ENCODE measurements around the gene DPEP3.
"Not testable (repeated sequence)": the region's sequence is repeated elsewhere in the genome, so short reads cannot be mapped to it uniquely, and the experiment has no call there.

DPEP3 gene

GRCh38 chr16:67979955-67980678 is at the start of gene DPEP3:
Gene DPEP3, minus strand, starts transcription at chr16:67980499. Its CDS starts 119 bp downstream, at chr16:67980380.
- DNase-seq = no peak

- DNase-seq = no peak
These were observed 48.7 kb upstream of the DPEP3 start for GRCh38 chr16:68028996-68029395.

GRCh38 chr16:68022728-68023537 is 42.6 kb upstream of the DPEP3 start, which contains the start of the genes DDX28 and DUS2:
Gene DDX28, minus strand, starts transcription at chr16:68023232. Its CDS starts 30 bp downstream, at chr16:68023202.
Gene DUS2, plus strand, starts transcription at chr16:68023284. Its CDS starts 14,740 bp downstream, at chr16:68038024.
- DNase-seq = peak; percentile 87

- no peak for DNase-seq
These were observed 42.0 kb upstream of the DPEP3 start for GRCh38 chr16:68022278-68022727.

GRCh38 chr16:68021490-68021889 is 41.2 kb upstream of the DPEP3 start:
- DNase-seq = no peak

- DNase-seq = no peak
These were observed 38.9 kb upstream of the DPEP3 start for GRCh38 chr16:68019167-68019680.

GRCh38 chr16:68015681-68016080 is 35.4 kb upstream of the DPEP3 start, which contains the start of gene DPEP2NB:
Gene DPEP2NB, minus strand, starts transcription at chr16:68015911. Its CDS starts 141 bp downstream, at chr16:68015770.
- no peak for DNase-seq

- no peak for DNase-seq
These were observed 33.1 kb upstream of the DPEP3 start for GRCh38 chr16:68013440-68013839.

GRCh38 chr16:68009872-68010271 is 29.6 kb upstream of the DPEP3 start:
- not testable (repeated sequence) for DNase-seq

GRCh38 chr16:68009157-68009735 is 28.9 kb upstream of the DPEP3 start:
- DNase-seq = no peak

- no peak for DNase-seq
These were observed 25.5 kb upstream of the DPEP3 start for GRCh38 chr16:68005786-68006286.

- no peak for DNase-seq
These were observed 24.9 kb upstream of the DPEP3 start for GRCh38 chr16:68005211-68005610.

- no peak for DNase-seq
These were observed 22.7 kb upstream of the DPEP3 start for GRCh38 chr16:68003031-68003430.

GRCh38 chr16:68000450-68000849 is 20.2 kb upstream of the DPEP3 start:
- DNase-seq = no peak

GRCh38 chr16:67999985-68000384 is 19.7 kb upstream of the DPEP3 start:
- DNase-seq = no peak

GRCh38 chr16:67998779-67999688 is 18.7 kb upstream of the DPEP3 start, which contains the start of gene DPEP2:
Gene DPEP2, minus strand, starts transcription at chr16:67999484. Its CDS starts 6,272 bp downstream, at chr16:67993212.
- peak; percentile 27 for DNase-seq

GRCh38 chr16:67998231-67998778 is 18.0 kb upstream of the DPEP3 start:
- not testable (repeated sequence) for DNase-seq

- no peak for DNase-seq
These were observed 16.4 kb upstream of the DPEP3 start for GRCh38 chr16:67996666-67997065.

GRCh38 chr16:67995423-67995822 is 15.1 kb upstream of the DPEP3 start:
- DNase-seq = peak; percentile 26

GRCh38 chr16:67994040-67994408 is 13.7 kb upstream of the DPEP3 start:
- DNase-seq = not testable (repeated sequence)
